Testis (tissue), 2 donors: ENCODE data around the gene MON2.

ENCODE experiments used
- POLR2A ChIP-seq: fragments of 450-650 bp; IDR thresholded peaks from one replicate; pipeline ENCODE4 v1.6.1; 2017; ENCODE audit warnings: antibody characterized with exemption, mild to moderate bottlenecking, moderate library complexity
- TF ChIP-seq, protein P1 (sequence below), 3 experiments: fragments of 450-650 bp in 2 of 3; fragments of 200-600 bp in 1 of 3; sonication (generic) in 1 of 3; IDR thresholded peaks; one replicate each; pipeline ENCODE4 v1.5.1; 2016 to 2019; ENCODE audit warnings: antibody characterized with exemption in 3 of 3, mild to moderate bottlenecking in 2 of 3, moderate library complexity in 1 of 3

DNA sequence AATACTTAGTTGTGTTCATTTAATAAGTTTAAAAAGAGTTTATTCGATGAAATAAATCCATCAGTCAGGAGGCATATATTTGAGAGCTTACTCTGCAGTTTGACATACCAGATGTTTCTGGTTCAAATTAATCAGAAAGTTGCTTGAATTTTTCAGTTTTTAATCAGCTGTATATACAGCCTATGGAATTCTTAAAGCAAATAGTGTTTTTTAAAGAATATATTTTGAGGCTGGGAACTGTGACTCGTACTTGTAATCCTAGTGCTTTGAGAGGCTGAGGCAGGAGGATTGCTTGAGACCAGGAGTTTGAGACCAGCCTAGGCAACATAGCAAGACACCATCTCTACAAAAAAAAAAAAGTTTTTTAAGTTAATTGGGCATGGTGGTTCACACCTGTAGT is 112.1 kb downstream of the MON2 start:
- TF ChIP-seq, protein P1, sequence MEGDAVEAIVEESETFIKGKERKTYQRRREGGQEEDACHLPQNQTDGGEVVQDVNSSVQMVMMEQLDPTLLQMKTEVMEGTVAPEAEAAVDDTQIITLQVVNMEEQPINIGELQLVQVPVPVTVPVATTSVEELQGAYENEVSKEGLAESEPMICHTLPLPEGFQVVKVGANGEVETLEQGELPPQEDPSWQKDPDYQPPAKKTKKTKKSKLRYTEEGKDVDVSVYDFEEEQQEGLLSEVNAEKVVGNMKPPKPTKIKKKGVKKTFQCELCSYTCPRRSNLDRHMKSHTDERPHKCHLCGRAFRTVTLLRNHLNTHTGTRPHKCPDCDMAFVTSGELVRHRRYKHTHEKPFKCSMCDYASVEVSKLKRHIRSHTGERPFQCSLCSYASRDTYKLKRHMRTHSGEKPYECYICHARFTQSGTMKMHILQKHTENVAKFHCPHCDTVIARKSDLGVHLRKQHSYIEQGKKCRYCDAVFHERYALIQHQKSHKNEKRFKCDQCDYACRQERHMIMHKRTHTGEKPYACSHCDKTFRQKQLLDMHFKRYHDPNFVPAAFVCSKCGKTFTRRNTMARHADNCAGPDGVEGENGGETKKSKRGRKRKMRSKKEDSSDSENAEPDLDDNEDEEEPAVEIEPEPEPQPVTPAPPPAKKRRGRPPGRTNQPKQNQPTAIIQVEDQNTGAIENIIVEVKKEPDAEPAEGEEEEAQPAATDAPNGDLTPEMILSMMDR (IDR thresholded peaks at IDR 0.05), result no peak
- TF ChIP-seq POLR2A, result no peak
